HFFc6 (cell line): Measurements from ENCODE around the gene PRKAR1B. TPM values are rescaled to one million over a fixed set of nuclear protein-coding genes. Genes with fewer than 3 reads are reported as not detected.

Experiments
- DNase-seq: peaks from one replicate; pipeline ENCODE4 v3.0.0-alpha.2; 2018
- H3K27ac Mint-ChIP-seq: 2 replicates; pipeline ENCODE4 v1.8.0; 2020; ENCODE audit warnings: mild to moderate bottlenecking, mixed read lengths
- H3K27me3 Mint-ChIP-seq: 2 replicates; pipeline ENCODE4 v1.8.0; 2021; ENCODE audit warnings: mild to moderate bottlenecking, moderate library complexity, mixed read lengths; ENCODE audit not compliant: insufficient read depth
- H3K36me3 Mint-ChIP-seq: 2 replicates; pipeline ENCODE4 v1.8.0; 2021; ENCODE audit warnings: low read depth, mixed read lengths
- H3K4me1 Mint-ChIP-seq: 2 replicates; pipeline ENCODE4 v1.8.0; 2020; ENCODE audit warnings: low read depth, mixed read lengths
- H3K4me3 Mint-ChIP-seq: 2 replicates; pipeline ENCODE4 v1.8.0; 2020; ENCODE audit warnings: mild to moderate bottlenecking, moderate library complexity, mixed read lengths
- H3K9me3 Mint-ChIP-seq: 2 replicates; pipeline ENCODE4 v1.8.0; 2020; ENCODE audit warnings: mild to moderate bottlenecking, mixed read lengths
- total RNA-seq, 6 experiments: library from RNA; stranded (reverse); fragmentation: NEBNext Ultra II Directional; extraction: Animal tissue kit (Norgen Biotek cat#: 25700); gene quantifications; 2 replicates in 1 of 6; 3 replicates in 5 of 6; pipeline ENCODE4 v1.2.3, GENCODE V29; 2021
- TF ChIP-seq, protein P1 (sequence below): fragments of 200-600 bp; sonication (generic); IDR thresholded peaks from 2 replicates; pipeline ENCODE4 v1.5.0; 2021; ENCODE audit warnings: antibody characterized with exemption, mild to moderate bottlenecking

Gene PRKAR1B
- total RNA-seq, 6 experiments from 2014 or later: 15.5 to 22.7 (median 17.1) TPM

DNA sequence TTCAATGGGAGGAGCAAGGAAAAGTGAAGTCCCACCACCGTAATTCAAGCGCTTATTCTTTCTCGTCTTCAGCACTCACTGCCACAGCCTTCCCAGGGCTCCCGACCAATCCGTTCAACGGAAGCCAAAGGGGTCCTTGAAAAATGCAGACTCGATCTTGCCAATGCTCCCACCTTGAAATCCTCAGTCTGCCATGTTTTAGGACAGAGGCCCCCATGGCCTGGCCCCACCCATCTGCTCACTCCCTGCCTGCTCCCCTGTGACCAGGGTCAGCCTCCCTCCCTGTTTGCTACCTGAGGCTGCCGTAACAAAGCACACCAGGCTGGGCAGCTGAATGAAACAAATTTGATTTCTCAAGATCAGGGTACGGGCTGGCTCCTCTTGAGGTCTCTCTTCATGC is 3.5 kb downstream of the PRKAR1B start:
- Mint-ChIP-seq H3K27me3 (no peaks in the 10 kb centered on the region; the same call in 1 of the 2 replicates), H3K36me3 (peaks cover 57% of the 10 kb centered on the region), H3K27ac (no peak overlapping the region), H3K9me3 (peaks cover 50% of the 10 kb centered on the region), H3K4me1 (peaks cover 29% of the 10 kb centered on the region), H3K4me3 (no peak overlapping the region)
- DNase-seq: no peak
- TF ChIP-seq, protein P1, sequence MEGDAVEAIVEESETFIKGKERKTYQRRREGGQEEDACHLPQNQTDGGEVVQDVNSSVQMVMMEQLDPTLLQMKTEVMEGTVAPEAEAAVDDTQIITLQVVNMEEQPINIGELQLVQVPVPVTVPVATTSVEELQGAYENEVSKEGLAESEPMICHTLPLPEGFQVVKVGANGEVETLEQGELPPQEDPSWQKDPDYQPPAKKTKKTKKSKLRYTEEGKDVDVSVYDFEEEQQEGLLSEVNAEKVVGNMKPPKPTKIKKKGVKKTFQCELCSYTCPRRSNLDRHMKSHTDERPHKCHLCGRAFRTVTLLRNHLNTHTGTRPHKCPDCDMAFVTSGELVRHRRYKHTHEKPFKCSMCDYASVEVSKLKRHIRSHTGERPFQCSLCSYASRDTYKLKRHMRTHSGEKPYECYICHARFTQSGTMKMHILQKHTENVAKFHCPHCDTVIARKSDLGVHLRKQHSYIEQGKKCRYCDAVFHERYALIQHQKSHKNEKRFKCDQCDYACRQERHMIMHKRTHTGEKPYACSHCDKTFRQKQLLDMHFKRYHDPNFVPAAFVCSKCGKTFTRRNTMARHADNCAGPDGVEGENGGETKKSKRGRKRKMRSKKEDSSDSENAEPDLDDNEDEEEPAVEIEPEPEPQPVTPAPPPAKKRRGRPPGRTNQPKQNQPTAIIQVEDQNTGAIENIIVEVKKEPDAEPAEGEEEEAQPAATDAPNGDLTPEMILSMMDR: no peak

DNA sequence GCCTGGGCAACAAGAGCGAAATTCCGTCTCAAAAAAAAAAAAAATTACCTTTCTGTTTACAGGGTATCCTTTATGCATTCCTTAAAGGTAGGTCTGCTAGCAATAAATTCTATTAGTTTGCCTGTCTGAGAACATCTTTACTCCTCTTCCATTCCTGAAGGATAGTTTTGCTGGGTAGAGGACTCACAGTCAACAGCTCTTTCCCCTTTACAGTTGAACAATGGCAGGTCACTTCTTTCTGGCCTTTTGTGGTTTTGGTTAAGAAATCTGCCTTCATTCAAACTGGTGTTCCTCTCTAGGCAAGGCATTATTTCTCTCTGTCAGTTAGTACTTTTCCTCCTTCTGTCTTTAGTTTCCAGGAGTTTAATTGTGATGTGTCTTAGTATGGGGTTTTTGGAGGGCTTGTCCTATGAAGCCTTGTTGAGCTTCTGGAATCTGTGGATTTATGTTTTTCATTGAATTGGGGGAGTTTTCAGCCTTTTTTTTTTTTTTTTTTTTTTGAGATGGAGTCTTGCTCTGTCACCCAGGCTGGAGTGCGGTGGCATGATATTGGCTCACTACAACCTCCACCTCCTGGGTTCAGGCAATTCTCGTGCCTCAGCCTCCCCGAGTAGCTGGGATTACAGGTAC is 5.3 kb downstream of the PRKAR1B start:
- Mint-ChIP-seq H3K27me3 (peaks cover under 1% of the 10 kb centered on the region), H3K27ac (no peak overlapping the region), H3K4me3 (no peak overlapping the region), H3K36me3 (peaks cover 57% of the 10 kb centered on the region), H3K4me1 (peaks cover 20% of the 10 kb centered on the region), H3K9me3 (peaks cover 50% of the 10 kb centered on the region)
- TF ChIP-seq, protein P1: no peak
- no peak for DNase-seq

DNA sequence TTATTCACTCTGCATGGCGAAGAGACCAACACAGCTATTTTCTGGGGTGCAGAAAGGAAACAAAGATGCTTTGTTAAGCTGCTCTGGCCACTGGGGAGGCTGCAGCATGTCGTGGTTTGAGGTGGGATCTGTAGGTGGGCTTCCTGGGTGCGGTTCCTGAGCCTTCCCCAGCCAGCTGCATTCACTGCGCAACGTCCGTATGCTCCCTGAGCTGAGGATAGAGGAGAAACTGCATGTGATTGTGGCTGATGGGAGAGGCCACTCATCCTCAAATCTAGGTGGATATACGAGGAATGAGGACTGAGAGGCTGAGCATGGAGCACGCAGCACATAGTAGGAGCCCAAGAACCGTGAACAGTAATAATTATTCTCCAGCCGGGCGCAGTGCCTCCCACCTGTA is 10.4 kb downstream of the PRKAR1B start:
- DNase-seq: no peak
- Mint-ChIP-seq H3K27ac (no peak overlapping the region), H3K9me3 (peaks cover 19% of the 10 kb centered on the region), H3K4me3 (no peak overlapping the region), H3K4me1 (no peaks in the 10 kb centered on the region), H3K27me3 (peaks cover 6% of the 10 kb centered on the region), H3K36me3 (peaks cover 21% of the 10 kb centered on the region)
- TF ChIP-seq, protein P1: no peak

DNA sequence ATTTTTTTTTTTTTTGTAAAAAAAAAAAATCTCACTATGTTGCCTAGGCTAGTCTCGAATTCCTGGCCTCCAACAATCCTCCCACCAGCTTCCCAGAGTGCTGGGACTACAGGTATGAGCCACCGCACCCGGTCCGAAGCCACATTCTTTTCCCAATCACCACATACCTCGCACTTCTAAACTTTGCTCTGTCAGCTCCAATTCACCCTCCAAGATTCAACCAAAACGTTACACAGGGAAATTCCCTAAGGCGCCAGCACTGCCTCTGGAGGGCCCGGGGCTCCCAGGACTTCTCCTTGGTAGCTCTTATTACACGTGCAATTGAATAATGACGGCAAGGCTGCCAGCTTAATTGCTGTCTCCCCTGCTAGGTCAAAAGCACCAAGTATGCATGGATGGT is 10.9 kb downstream of the PRKAR1B start:
- H3K27me3 Mint-ChIP-seq: peaks cover 6% of the 10 kb centered on the region
- H3K4me1 Mint-ChIP-seq: no peaks in the 10 kb centered on the region
- H3K27ac Mint-ChIP-seq: no peak overlapping the region
- no peak overlapping the region for H3K4me3 Mint-ChIP-seq
- H3K9me3 Mint-ChIP-seq: peaks cover 15% of the 10 kb centered on the region
- peaks cover 19% of the 10 kb centered on the region for H3K36me3 Mint-ChIP-seq
- no peak for DNase-seq
- TF ChIP-seq, protein P1: no peak

DNA sequence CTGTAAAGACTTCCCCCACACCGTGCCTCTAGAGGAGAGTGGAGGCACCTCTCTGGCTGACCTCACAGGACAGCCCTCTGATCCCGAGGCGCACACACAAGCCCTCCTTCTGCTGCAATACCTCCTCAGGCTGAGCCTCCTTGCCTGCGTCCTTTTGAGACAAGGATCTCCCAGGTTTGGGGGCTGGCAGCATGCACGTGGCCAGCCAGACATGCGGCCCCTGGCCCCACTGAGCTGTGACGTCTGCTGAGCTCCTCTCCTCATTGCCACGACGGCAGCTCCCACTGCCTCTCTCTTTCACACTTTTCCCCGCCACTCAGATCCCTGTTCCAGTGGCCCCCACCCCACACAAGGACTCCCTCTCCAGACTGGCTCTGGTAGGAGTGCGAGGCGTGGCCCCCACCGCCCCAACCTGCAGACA is 12.8 kb downstream of the PRKAR1B start:
- no peak overlapping the region for H3K4me3 Mint-ChIP-seq
- DNase-seq: no peak
- H3K4me1 Mint-ChIP-seq: no peaks in the 10 kb centered on the region
- TF ChIP-seq, protein P1: no peak
- peaks cover 4% of the 10 kb centered on the region for H3K9me3 Mint-ChIP-seq
- H3K27me3 Mint-ChIP-seq: peaks cover 6% of the 10 kb centered on the region
- no peak overlapping the region for H3K27ac Mint-ChIP-seq
- H3K36me3 Mint-ChIP-seq: peaks cover 4% of the 10 kb centered on the region
